ENCODE results near the gene NAPG.
"Not testable (repeated sequence)": the region's sequence is repeated elsewhere in the genome, so short reads cannot be mapped to it uniquely, and the experiment has no call there.

NAPG gene

DNA sequence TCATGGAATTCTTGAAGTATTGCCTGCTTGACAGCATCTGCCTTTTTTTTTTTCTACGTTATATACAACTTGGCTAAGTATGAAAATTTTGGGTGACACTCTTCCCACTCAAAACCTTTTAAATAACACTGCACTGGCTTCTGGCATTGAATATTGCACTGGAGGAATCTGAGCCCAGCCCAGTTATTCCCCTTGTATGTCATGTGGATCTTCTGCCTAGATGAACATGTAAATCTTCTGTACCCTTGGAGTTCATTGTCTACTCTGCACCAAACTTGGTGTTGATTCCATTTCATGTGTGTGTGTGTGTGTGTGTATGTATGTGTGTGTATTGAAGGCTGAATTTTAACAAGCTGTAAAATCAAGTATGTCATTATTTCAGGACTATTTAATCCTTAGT is 59.4 kb downstream of the NAPG start:
- no peak for DNase-seq

DNA sequence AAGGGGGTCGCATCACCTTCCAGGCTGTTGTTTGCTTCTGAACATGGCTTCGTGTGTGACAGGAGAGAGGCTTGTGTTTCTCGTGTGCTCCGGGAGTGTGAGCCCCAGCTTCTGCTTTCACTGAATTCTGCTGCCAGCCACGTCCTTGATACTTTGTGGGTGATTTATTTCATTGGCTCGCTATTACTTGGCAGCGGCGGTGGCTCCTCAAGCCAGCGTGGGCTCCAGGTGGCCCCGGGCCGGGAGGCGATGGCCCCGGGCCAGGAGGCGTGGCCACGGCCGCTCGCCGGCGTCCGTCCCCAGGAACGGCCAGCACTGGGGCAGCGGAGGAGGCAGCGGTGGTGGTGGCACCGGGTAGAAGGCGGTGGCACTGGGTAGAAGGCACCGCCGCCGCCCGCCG is 63.1 kb downstream of the NAPG start:
- DNase-seq = no peak

DNA sequence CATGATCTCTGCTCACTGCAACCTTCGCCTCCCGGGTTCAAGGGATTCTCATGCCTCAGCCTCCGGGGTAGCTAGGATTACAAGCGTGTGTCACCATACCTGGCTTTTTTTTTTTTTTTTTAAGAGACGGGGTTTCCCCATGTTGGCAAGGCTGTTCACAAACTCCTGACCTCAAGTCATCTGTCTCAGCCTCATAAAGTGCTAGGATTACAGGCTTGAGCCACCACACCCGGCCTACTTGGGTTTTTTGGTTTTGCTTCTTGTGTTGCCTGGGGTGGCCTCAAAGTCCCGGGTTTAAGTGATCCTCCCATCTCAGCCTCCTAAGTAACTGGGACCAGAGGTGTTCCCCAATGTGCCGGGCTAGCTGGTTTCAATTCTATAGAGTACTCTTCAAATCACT is 64.6 kb downstream of the NAPG start:
- no peak for DNase-seq

DNA sequence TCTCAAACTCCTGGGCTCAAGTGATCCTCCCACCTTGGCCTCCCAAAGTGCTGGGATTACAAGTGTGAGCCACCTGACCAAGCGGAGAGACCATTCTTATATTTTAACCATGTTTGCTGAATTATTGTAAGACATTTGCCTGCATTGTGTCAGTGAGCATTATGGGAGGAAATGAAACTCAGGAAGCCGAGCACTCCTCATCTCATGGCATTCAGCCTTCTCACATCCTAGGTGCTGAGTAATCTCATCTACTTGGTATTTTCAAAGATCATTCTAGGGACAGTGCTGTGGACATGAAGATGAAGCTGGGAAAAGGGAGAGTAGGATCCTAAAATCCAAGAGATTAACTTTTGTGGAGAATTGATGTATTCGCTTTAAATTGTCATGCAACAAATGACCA is 66.1 kb downstream of the NAPG start:
- peak; percentile 43 for DNase-seq

DNA sequence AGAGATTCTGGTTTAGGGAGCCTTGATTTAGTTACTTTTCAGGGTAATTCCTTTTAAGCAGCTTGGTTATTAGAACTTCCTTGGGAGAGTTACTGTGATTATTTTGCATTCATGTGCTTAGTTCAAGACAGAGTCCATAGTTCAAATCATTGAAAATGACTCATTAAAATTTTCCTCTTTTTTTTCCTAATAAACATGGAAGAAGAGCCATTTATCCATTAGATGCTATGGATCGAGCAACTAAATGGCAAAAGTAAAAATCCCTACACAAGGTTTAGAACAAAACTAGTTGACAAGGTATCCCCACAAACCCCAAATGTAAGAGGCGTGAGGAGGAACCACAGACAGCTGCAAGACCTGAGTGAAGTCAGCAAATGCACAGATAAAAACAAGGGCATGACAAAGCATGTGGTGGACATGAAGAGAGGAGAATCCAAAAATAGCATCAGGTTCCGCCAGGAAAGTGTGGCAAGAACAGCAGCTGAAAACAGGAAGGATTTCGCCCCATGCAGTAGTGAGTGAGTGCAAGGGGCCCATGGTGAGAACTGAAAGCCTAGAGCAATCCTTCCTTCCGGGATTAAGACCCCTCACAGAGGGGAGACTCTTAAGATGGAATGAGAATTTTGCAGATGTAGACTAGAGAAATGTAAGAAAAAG is 67.7 kb downstream of the NAPG start:
- peak; percentile 25 for DNase-seq

DNA sequence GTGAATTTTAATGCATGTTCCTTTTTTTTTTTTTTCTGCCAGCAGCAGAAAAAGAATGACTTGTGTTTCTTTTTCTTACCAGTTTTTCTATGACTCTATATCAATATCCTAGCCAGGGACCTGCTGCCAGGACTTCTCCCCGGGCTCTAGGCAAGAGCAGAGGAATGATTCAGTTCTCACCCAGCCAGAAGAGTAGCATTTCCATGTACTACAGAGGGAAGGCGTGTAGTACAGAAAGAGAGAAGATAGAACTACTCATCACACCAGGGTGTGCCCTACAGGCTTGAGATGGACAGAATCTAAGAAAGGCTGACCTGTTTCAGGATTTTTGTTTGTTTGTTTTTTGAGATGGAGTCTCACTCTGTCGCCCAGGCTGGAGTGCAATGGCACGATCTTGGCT is 70.1 kb downstream of the NAPG start:
- DNase-seq = not testable (repeated sequence)

DNA sequence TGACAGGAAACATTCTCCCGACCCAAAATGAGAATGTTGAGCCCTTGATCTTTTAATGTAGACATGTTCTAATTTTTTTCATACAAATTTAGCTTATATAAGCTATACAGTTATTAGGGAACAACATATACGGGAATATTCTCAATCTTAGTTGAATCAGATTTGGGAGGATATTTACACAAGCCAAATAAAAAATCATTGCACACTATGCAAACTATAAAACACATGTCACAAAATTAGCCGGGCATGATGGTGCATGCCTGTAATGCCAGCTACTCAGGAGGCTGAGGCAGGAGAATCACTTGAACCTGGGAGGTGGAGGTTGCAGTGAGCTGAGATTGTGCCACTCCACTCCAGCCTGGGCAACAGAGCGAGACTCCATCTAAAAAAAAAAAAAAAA is 71.9 kb downstream of the NAPG start:
- DNase-seq = not testable (repeated sequence)

DNA sequence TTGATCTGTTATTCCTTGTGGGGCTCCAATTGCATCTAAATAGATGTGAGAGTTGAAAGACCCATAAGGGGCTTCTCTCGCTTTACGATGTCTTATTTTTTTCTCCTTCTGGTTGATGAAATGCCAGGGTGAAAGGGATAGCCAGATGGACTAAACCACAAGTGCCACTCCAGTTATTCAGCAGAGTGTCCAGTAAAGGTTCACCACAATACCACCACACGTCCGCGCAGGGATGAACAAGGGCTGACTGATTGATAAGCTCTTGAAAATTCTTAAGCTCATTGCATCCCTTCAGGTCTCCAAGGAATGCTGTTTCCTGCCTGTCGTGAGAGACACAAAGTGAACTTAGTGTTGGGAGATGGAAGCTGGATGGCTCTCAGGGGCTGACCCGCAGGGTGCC is 74.9 kb downstream of the NAPG start:
- not testable (repeated sequence) for DNase-seq

Data from suppressor macrophage treated with lipopolysaccharide for 4 hours (primary cell).